Mucosa of rectum (tissue), 2 donors: ENCODE measurements around the gene ASTN2.

Experiments used
- H3K27ac ChIP-seq, 2 donors: one replicate each; pipeline ENCODE4 v1.7.0; 2013; ENCODE audit warnings: inconsistent platforms in 2 of 2, low read depth in 2 of 2, low read length in 2 of 2
- H3K27me3 ChIP-seq, 2 donors: one replicate each; pipeline ENCODE4 v1.7.0; 2013; ENCODE audit warnings: low read length in 2 of 2; ENCODE audit not compliant: control insufficient read depth in 2 of 2, insufficient read depth in 2 of 2
- H3K36me3 ChIP-seq, 2 donors: one replicate each; pipeline ENCODE4 v1.7.0; 2013; ENCODE audit warnings: low read length in 2 of 2; ENCODE audit not compliant: control insufficient read depth in 2 of 2, insufficient read depth in 2 of 2
- H3K4me1 ChIP-seq, 2 donors: one replicate each; pipeline ENCODE4 v1.7.0; 2013; ENCODE audit warnings: low read length in 2 of 2, mild to moderate bottlenecking in 1 of 2; ENCODE audit not compliant: control insufficient read depth in 2 of 2, insufficient read depth in 2 of 2
- H3K4me3 ChIP-seq, 2 donors: one replicate each; pipeline ENCODE4 v1.7.0; 2013; ENCODE audit warnings: low read length in 2 of 2
- H3K9ac ChIP-seq, 2 donors: one replicate each; pipeline ENCODE4 v1.7.0; 2013; ENCODE audit warnings: low read length in 2 of 2, low read depth in 1 of 2, mild to moderate bottlenecking in 1 of 2
- H3K9me3 ChIP-seq, 2 donors: one replicate each; pipeline ENCODE4 v1.7.0; 2013; ENCODE audit warnings: low read length in 2 of 2; ENCODE audit not compliant: control insufficient read depth in 2 of 2
- donor health status: healthy.
- donor health status: Normal muscosa, but diverticular disease.

Gene ASTN2

GRCh38 chr9:117407436-117408022, 7.3 kb downstream of the ASTN2 start:
- Histone ChIP-seq H3K9ac (no peak overlapping the region), H3K27me3 (peaks cover 4 to 6% of the 10 kb centered on the region in 2 donors), H3K27ac (no peak overlapping the region), H3K4me3 (no peak overlapping the region), H3K9me3 (no peaks in the 10 kb centered on the region), H3K36me3 (no peaks in the 10 kb centered on the region), H3K4me1 (no peaks in the 10 kb centered on the region)

- Histone ChIP-seq H3K4me1 (no peaks in the 10 kb centered on the region), H3K27me3 (no peaks in the 10 kb centered on the region), H3K4me3 (no peak overlapping the region), H3K9me3 (no peaks in the 10 kb centered on the region), H3K27ac (no peak overlapping the region), H3K36me3 (no peaks in the 10 kb centered on the region), H3K9ac (no peak overlapping the region)
Observed at GRCh38 chr9:117405950-117406705, 8.7 kb downstream of the ASTN2 start.

GRCh38 chr9:117403848-117404247, 11.0 kb downstream of the ASTN2 start:
- Histone ChIP-seq H3K4me3 (no peak overlapping the region), H3K27ac (no peak overlapping the region), H3K9ac (no peak overlapping the region), H3K36me3 (no peaks in the 10 kb centered on the region), H3K27me3 (no peaks in the 10 kb centered on the region), H3K4me1 (no peaks in the 10 kb centered on the region), H3K9me3 (no peaks in the 10 kb centered on the region)

GRCh38 chr9:117403403-117403811, 11.4 kb downstream of the ASTN2 start:
- H3K36me3 ChIP-seq = no peaks in the 10 kb centered on the region
- H3K9ac ChIP-seq = no peak overlapping the region
- no peaks in the 10 kb centered on the region for H3K9me3 ChIP-seq
- H3K27me3 ChIP-seq = no peaks in the 10 kb centered on the region
- H3K4me1 ChIP-seq = no peaks in the 10 kb centered on the region
- no peak overlapping the region for H3K27ac ChIP-seq
- H3K4me3 ChIP-seq = no peak overlapping the region

GRCh38 chr9:117400171-117400570, 14.7 kb downstream of the ASTN2 start:
- no peak overlapping the region for H3K4me3 ChIP-seq
- no peak overlapping the region for H3K27ac ChIP-seq
- H3K4me1 ChIP-seq = no peaks in the 10 kb centered on the region
- no peaks in the 10 kb centered on the region for H3K9me3 ChIP-seq
- no peaks in the 10 kb centered on the region for H3K36me3 ChIP-seq
- no peaks in the 10 kb centered on the region for H3K27me3 ChIP-seq
- H3K9ac ChIP-seq = no peak overlapping the region

- no peaks in the 10 kb centered on the region for H3K27me3 ChIP-seq
- no peaks in the 10 kb centered on the region for H3K4me1 ChIP-seq
- no peaks in the 10 kb centered on the region for H3K36me3 ChIP-seq
- H3K9me3 ChIP-seq = no peaks in the 10 kb centered on the region
- no peak overlapping the region for H3K4me3 ChIP-seq
- H3K27ac ChIP-seq = no peak overlapping the region
- H3K9ac ChIP-seq = no peak overlapping the region
Observed at GRCh38 chr9:117395151-117395650, 19.7 kb downstream of the ASTN2 start.

- Histone ChIP-seq H3K27me3 (no peaks in the 10 kb centered on the region), H3K9me3 (no peaks in the 10 kb centered on the region), H3K4me3 (no peak overlapping the region), H3K9ac (no peak overlapping the region), H3K36me3 (no peaks in the 10 kb centered on the region), H3K4me1 (no peaks in the 10 kb centered on the region), H3K27ac (no peak overlapping the region)
Observed at GRCh38 chr9:117394655-117395054, 20.2 kb downstream of the ASTN2 start.

- H3K9me3 ChIP-seq = no peaks in the 10 kb centered on the region
- no peak overlapping the region for H3K4me3 ChIP-seq
- H3K4me1 ChIP-seq = no peaks in the 10 kb centered on the region
- H3K27ac ChIP-seq = no peak overlapping the region
- no peak overlapping the region for H3K9ac ChIP-seq
- no peaks in the 10 kb centered on the region for H3K27me3 ChIP-seq
- H3K36me3 ChIP-seq = no peaks in the 10 kb centered on the region
Observed at GRCh38 chr9:117392992-117393391, 21.9 kb downstream of the ASTN2 start.

GRCh38 chr9:117387422-117387821, 27.4 kb downstream of the ASTN2 start:
- Histone ChIP-seq H3K9me3 (no peaks in the 10 kb centered on the region), H3K9ac (no peak overlapping the region), H3K27ac (no peak overlapping the region), H3K4me1 (no peaks in the 10 kb centered on the region), H3K4me3 (no peak overlapping the region), H3K27me3 (no peaks in the 10 kb centered on the region), H3K36me3 (no peaks in the 10 kb centered on the region)

- Histone ChIP-seq H3K36me3 (no peaks in the 10 kb centered on the region), H3K4me1 (no peaks in the 10 kb centered on the region), H3K9me3 (no peaks in the 10 kb centered on the region), H3K4me3 (no peak overlapping the region), H3K27ac (no peak overlapping the region), H3K9ac (no peak overlapping the region), H3K27me3 (no peaks in the 10 kb centered on the region)
Observed at GRCh38 chr9:117379341-117379740, 35.5 kb downstream of the ASTN2 start.
